ENCODE measurements around the gene TFF1. TPM values are rescaled to one million over a fixed set of nuclear protein-coding genes. Genes with fewer than 3 reads are reported as not detected.

Gene TFF1
- total RNA-seq, 1 donor from 2014 or later, result not detected

- H3K4me1 ChIP-seq, result no peaks in the 10 kb centered on the region
- no peak for TF ChIP-seq CTCF (IDR thresholded peaks at IDR 0.05)
- H3K27me3 ChIP-seq, result no peaks in the 10 kb centered on the region
- no peak overlapping the region for H3K27ac ChIP-seq
- no peak overlapping the region for H3K4me3 ChIP-seq
- H3K9me3 ChIP-seq, result no peaks in the 10 kb centered on the region
- DNase-seq (ENCODE audit: low spot score in 2 of 2), result no peak
- no peaks in the 10 kb centered on the region for H3K36me3 ChIP-seq
- intact Hi-C loops (cut with DNase I), result no loop called here
These were observed 1.9 kb downstream of the TFF1 start for GRCh38 chr21:42364304-42364865.

DNA sequence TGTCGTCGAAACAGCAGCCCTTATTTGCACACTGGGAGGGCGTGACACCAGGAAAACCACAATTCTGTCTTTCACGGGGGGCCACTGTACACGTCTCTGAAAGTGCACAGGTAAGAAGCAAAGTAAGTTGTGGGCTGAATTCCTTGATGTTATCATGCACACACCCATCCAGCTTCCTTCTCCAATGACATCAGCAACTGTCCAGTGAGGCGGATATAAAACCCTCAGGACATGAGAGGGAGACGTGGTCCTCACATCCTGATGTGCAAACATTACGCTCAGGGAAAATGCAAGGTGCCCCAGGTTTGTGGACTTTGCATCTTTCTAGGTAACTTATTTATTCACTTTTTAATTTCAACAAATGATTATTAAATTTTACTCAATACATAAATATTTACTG, 3.0 kb downstream of the TFF1 start:
- no peak overlapping the region for H3K27ac ChIP-seq
- no peak overlapping the region for H3K4me3 ChIP-seq
- no peaks in the 10 kb centered on the region for H3K27me3 ChIP-seq
- intact Hi-C loops (cut with DNase I), result no loop called here
- H3K36me3 ChIP-seq, result no peaks in the 10 kb centered on the region
- no peak for DNase-seq (ENCODE audit: low spot score in 2 of 2)
- H3K9me3 ChIP-seq, result no peaks in the 10 kb centered on the region
- TF ChIP-seq CTCF (IDR thresholded peaks at IDR 0.05), result no peak
- H3K4me1 ChIP-seq, result no peaks in the 10 kb centered on the region

- H3K9me3 ChIP-seq, result no peaks in the 10 kb centered on the region
- no peak overlapping the region for H3K4me3 ChIP-seq
- intact Hi-C loops (cut with DNase I), result no loop called here
- H3K27me3 ChIP-seq, result no peaks in the 10 kb centered on the region
- no peak for DNase-seq (ENCODE audit: low spot score in 2 of 2)
- no peak overlapping the region for H3K27ac ChIP-seq
- no peaks in the 10 kb centered on the region for H3K36me3 ChIP-seq
- TF ChIP-seq CTCF (IDR thresholded peaks at IDR 0.05), result no peak
- no peaks in the 10 kb centered on the region for H3K4me1 ChIP-seq
These were observed 3.6 kb downstream of the TFF1 start for GRCh38 chr21:42362700-42363099.

GRCh38 chr21:42362198-42362597, 4.1 kb downstream of the TFF1 start:
- no peak overlapping the region for H3K27ac ChIP-seq
- H3K27me3 ChIP-seq, result no peaks in the 10 kb centered on the region
- DNase-seq (ENCODE audit: low spot score in 2 of 2), result no peak
- H3K9me3 ChIP-seq, result no peaks in the 10 kb centered on the region
- no peak for TF ChIP-seq CTCF (IDR thresholded peaks at IDR 0.05)
- H3K36me3 ChIP-seq, result no peaks in the 10 kb centered on the region
- H3K4me3 ChIP-seq, result no peak overlapping the region
- no peaks in the 10 kb centered on the region for H3K4me1 ChIP-seq
- intact Hi-C loops (cut with DNase I), result no loop called here

GRCh38 chr21:42361286-42361685, 5.0 kb downstream of the TFF1 start:
- no peaks in the 10 kb centered on the region for H3K4me1 ChIP-seq
- no peaks in the 10 kb centered on the region for H3K9me3 ChIP-seq
- H3K27ac ChIP-seq, result no peak overlapping the region
- TF ChIP-seq CTCF (IDR thresholded peaks at IDR 0.05), result no peak
- H3K27me3 ChIP-seq, result no peaks in the 10 kb centered on the region
- intact Hi-C loops (cut with DNase I), result no loop called here
- no peak for DNase-seq (ENCODE audit: low spot score in 2 of 2)
- H3K36me3 ChIP-seq, result no peaks in the 10 kb centered on the region
- no peak overlapping the region for H3K4me3 ChIP-seq

DNA sequence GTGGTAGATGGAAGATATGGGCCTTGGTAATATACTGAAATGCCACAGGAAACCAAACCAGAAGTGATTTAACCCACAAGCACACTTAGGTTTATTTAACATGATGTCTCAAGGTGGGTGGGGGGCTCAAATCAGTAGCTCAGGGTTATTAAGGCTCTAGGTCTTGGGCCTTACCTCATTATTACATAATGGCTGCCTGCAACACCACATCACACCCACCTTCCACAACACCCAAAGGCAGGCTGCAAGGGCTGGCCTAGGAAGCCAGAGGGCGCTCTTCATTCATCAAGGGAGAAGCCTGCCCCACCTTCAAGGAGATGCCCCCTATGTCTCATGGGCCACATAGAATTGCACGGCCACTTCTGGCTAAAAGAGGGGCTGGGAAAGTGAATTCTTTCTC, 6.0 kb downstream of the TFF1 start:
- H3K4me3 ChIP-seq, result no peak overlapping the region
- TF ChIP-seq CTCF (IDR thresholded peaks at IDR 0.05), result no peak
- no peak for DNase-seq (ENCODE audit: low spot score in 2 of 2)
- intact Hi-C loops (cut with DNase I), result no loop called here
- no peaks in the 10 kb centered on the region for H3K36me3 ChIP-seq
- H3K27ac ChIP-seq, result no peak overlapping the region
- H3K9me3 ChIP-seq, result peaks cover 0 to 9% of the 10 kb centered on the region in 2 donors
- no peaks in the 10 kb centered on the region for H3K4me1 ChIP-seq
- no peaks in the 10 kb centered on the region for H3K27me3 ChIP-seq

Measured in ascending aorta (tissue), 2 donors.